ENCODE results near the gene ACOT11.

The ACOT11 gene

DNA sequence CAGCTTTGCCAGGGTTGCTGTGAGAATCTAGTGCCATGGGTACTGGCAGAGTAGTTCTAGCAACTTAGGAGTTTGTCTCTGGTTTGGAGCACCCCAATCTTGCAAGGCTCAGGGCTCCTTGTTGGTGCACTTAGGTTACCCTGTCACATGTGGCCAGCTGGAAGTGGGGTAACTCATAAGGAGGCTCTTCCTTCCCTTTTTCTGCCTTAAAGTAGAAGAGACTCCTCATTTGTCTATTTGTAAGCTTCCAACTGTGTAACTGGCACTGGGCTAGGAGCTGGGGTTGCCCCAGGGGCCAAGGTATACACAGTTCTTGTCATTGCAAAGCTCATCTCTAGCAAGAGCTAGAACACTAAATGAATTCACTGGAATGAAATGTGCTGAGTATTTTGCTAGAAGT is 104.1 kb downstream of the ACOT11 start:
- DNase-seq: no peak

DNA sequence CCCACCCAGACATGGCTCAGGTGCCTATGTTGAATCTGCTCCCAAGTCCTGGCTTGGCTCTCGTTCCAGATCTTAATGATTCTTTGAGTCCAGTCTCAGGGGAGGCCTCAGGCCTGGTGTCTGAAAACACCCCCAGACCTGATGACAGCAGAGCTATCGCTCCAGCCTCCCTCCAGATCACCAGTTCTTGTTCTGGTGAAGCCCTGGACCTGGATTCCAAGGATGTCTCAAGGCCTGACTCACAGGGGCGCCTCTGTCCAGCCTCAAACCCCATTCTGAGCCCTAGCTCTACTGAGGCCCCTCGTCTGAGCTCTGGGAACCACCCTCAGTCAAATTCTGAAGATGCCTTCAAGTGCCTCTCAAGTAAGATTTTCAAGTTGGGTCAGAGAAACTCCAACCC is 105.0 kb downstream of the ACOT11 start:
- DNase-seq: no peak

DNA sequence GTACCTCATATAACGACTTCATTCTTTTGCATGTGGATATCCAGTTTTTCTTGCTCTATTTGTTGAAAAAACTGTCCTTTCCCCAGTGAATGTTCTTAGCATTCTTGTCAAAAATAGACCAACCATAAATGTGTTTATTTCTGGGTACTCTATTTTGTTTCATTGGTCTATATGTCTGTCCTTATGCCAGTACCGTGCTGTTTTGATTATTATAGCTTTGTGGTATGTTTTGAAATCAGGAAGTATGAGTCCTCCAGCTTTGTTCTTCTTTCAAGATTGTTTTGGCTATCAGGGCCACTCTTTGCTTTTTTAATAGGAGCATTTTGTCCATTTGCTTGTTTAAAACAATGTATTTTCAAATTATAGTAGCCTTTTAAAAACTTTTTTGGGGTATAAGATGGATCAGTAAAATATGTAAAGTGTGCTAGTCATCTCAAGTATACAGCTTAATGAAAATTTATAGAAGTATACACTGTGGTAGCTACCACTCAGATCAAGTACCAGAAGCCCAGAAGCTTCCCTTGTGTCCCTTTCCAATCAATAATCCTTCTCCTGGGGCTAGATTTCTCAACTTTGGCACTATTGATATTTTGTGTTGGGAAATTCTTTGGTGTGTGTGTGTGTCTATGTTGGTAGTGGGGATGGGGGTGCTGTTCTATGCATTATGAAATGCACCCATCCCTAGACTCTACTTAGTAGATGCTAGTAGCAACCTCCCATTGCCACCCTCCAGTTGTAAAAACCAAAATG is 110.3 kb downstream of the ACOT11 start:
- DNase-seq: no peak
